GM10266 (cell line): Measurements from ENCODE around the gene OTOG.

ENCODE experiments used
- DNase-seq: peaks from one replicate; pipeline ENCODE4 v3.0.0; 2012; ENCODE audit errors: extremely low spot score
- TF ChIP-seq, protein P1 (sequence below): IDR thresholded peaks from 2 replicates; pipeline ENCODE4 v1.5.1; 2012; ENCODE audit warnings: mild to moderate bottlenecking, low read depth; ENCODE audit not compliant: control insufficient read depth, insufficient read depth; ENCODE audit errors: missing control alignments

The OTOG gene

DNA sequence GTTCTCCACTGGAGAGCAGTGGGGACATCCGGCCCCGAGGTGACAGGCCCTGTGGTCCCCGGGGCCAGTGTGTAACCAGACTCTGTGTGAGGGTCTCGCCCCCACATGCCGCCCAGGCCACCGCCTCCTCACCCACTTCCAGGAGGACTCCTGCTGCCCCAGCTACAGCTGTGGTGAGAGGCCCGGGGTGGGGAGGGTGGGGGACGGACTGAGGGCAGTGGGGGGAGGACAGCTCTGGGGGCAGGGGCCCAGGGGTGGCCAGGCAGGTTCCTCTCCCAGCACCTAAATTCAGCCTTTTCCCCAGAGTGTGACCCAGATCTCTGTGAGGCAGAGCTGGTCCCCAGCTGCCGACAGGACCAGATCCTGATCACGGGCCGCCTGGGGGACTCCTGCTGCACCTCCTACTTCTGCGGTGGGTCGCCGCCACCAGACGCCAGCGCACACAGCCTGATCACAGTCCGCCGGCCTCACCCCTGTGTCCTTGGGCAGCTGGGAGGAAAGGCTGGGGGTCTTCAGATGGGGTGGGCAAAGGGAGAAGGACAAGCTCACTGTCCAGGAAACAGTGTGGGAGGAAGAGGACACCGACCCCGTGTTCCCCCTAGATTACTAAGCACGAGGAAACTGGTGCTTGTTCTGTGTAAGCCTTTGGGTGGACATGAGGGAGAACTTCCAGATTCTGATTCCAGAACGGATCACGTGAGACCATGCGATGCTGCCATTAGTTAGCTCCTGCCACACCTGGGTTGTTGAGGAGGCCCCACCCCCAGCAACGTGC lies 87.9 kb downstream of the OTOG start:
- TF ChIP-seq, protein P1, sequence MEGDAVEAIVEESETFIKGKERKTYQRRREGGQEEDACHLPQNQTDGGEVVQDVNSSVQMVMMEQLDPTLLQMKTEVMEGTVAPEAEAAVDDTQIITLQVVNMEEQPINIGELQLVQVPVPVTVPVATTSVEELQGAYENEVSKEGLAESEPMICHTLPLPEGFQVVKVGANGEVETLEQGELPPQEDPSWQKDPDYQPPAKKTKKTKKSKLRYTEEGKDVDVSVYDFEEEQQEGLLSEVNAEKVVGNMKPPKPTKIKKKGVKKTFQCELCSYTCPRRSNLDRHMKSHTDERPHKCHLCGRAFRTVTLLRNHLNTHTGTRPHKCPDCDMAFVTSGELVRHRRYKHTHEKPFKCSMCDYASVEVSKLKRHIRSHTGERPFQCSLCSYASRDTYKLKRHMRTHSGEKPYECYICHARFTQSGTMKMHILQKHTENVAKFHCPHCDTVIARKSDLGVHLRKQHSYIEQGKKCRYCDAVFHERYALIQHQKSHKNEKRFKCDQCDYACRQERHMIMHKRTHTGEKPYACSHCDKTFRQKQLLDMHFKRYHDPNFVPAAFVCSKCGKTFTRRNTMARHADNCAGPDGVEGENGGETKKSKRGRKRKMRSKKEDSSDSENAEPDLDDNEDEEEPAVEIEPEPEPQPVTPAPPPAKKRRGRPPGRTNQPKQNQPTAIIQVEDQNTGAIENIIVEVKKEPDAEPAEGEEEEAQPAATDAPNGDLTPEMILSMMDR: no peak
- no peak for DNase-seq

GRCh38 chr11:17635551-17635938 lies 88.5 kb downstream of the OTOG start:
- TF ChIP-seq, protein P1: no peak
- no peak for DNase-seq

- TF ChIP-seq, protein P1: no peak
- no peak for DNase-seq
Measured at GRCh38 chr11:17636721-17637120, 89.7 kb downstream of the OTOG start.

GRCh38 chr11:17637901-17638300 lies 90.8 kb downstream of the OTOG start:
- TF ChIP-seq, protein P1: no peak
- no peak for DNase-seq

DNA sequence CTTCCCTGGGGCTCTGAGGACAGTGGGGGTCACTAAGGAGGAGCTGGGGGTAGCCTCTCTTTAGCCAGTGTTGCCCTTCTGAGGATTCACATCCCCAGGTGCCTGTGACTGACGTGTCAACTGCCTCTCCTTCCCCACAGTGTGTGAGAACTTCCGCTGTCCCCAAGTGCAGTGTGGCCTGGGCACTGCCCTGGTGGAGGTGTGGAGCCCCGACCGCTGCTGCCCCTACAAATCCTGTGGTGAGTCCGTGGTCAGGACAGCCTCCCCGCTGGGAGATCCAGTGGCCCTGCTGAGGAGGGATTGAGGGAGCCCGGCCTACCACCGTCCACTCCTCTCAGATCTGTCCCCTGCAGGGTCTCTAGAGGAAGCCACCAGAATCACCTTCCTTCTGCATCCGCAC lies 91.3 kb downstream of the OTOG start:
- DNase-seq: no peak
- TF ChIP-seq, protein P1: no peak

GRCh38 chr11:17639091-17639490 lies 92.0 kb downstream of the OTOG start:
- no peak for DNase-seq
- TF ChIP-seq, protein P1: no peak

GRCh38 chr11:17639781-17640180 lies 92.7 kb downstream of the OTOG start:
- TF ChIP-seq, protein P1: no peak
- DNase-seq: no peak
